ENCODE data around the gene CLDN8.

The CLDN8 gene

DNA sequence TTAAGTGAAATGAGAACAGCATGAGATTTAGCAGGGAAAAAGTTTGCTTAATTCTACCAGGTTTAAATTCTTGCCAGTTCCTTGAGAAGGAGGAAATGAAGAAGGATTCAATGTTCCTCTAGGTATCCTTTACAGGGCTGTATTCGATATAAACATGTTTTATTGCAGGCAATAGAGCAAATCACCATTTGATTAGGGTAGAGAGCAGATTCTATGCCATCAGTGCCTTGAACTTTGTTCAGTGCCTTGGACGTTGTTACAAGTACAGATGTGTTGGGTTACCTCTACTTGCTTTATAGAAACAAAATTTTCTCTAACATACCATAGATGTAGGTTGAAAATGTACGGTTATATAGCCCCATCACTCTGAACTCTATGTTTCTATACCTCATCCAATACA is 18.2 kb upstream of the CLDN8 start:
- Histone ChIP-seq H3K36me3 (ENCODE audit: insufficient read depth, low read length) (no peaks in the 10 kb centered on the region), H3K4me1 (ENCODE audit: insufficient read depth, low read length) (no peaks in the 10 kb centered on the region), H3K4me3 (ENCODE audit: low read depth in 1 of 2, low read length in 2 of 2) (no peak overlapping the region), H3K27me3 (ENCODE audit: control insufficient read depth in 1 of 2, insufficient read depth in 2 of 2, low read length in 2 of 2) (no peaks in the 10 kb centered on the region), H3K9me3 (ENCODE audit: low read length) (no peaks in the 10 kb centered on the region), H3K9ac (ENCODE audit: low read length) (no peak overlapping the region), H3K27ac (ENCODE audit: low read depth, low read length) (no peak overlapping the region)

GRCh38 chr21:30233228-30234020 is 17.5 kb upstream of the CLDN8 start:
- Histone ChIP-seq H3K9me3 (ENCODE audit: low read length) (no peaks in the 10 kb centered on the region), H3K27ac (ENCODE audit: low read depth, low read length) (no peak overlapping the region), H3K36me3 (ENCODE audit: insufficient read depth, low read length) (no peaks in the 10 kb centered on the region), H3K27me3 (ENCODE audit: control insufficient read depth in 1 of 2, insufficient read depth in 2 of 2, low read length in 2 of 2) (no peaks in the 10 kb centered on the region), H3K9ac (ENCODE audit: low read length) (no peak overlapping the region), H3K4me3 (ENCODE audit: low read depth in 1 of 2, low read length in 2 of 2) (no peak overlapping the region), H3K4me1 (ENCODE audit: insufficient read depth, low read length) (no peaks in the 10 kb centered on the region)

GRCh38 chr21:30232011-30232410 is 16.1 kb upstream of the CLDN8 start:
- no peaks in the 10 kb centered on the region for H3K27me3 ChIP-seq (ENCODE audit: control insufficient read depth in 1 of 2, insufficient read depth in 2 of 2, low read length in 2 of 2)
- no peak overlapping the region for H3K27ac ChIP-seq (ENCODE audit: low read depth, low read length)
- H3K9me3 ChIP-seq (ENCODE audit: low read length), result no peaks in the 10 kb centered on the region
- H3K4me1 ChIP-seq (ENCODE audit: insufficient read depth, low read length), result peaks cover 9% of the 10 kb centered on the region
- H3K4me3 ChIP-seq (ENCODE audit: low read depth in 1 of 2, low read length in 2 of 2), result no peak overlapping the region
- H3K9ac ChIP-seq (ENCODE audit: low read length), result no peak overlapping the region
- H3K36me3 ChIP-seq (ENCODE audit: insufficient read depth, low read length), result no peaks in the 10 kb centered on the region

GRCh38 chr21:30227633-30228404 is 11.9 kb upstream of the CLDN8 start:
- no peaks in the 10 kb centered on the region for H3K9me3 ChIP-seq (ENCODE audit: low read length)
- peaks cover 13% of the 10 kb centered on the region for H3K4me1 ChIP-seq (ENCODE audit: insufficient read depth, low read length)
- H3K36me3 ChIP-seq (ENCODE audit: insufficient read depth, low read length), result no peaks in the 10 kb centered on the region
- no peak overlapping the region for H3K9ac ChIP-seq (ENCODE audit: low read length)
- no peak overlapping the region for H3K27ac ChIP-seq (ENCODE audit: low read depth, low read length)
- H3K27me3 ChIP-seq (ENCODE audit: control insufficient read depth in 1 of 2, insufficient read depth in 2 of 2, low read length in 2 of 2), result no peaks in the 10 kb centered on the region
- no peak overlapping the region for H3K4me3 ChIP-seq (ENCODE audit: low read depth in 1 of 2, low read length in 2 of 2)

DNA sequence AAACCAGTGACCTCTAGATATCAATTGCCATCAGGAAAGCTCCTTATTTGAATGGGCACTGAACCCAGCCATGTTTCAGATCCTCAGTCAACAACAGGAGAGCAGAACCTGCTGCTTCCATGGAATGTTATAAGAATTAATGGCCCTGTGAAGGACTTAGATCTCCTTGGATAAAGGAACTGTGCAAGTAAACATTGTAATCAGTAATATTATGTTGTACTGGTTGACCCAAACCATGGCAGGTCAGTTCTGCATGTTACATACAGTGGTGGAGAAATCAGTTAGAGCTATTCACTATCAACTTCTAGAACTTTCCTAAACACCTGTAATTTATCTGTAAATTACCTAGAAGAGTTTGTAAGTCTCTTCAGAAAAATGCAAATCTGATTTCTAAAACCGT is 11.2 kb upstream of the CLDN8 start:
- Histone ChIP-seq H3K36me3 (ENCODE audit: insufficient read depth, low read length) (no peaks in the 10 kb centered on the region), H3K4me1 (ENCODE audit: insufficient read depth, low read length) (peaks cover 13% of the 10 kb centered on the region), H3K27me3 (ENCODE audit: control insufficient read depth in 1 of 2, insufficient read depth in 2 of 2, low read length in 2 of 2) (no peaks in the 10 kb centered on the region), H3K4me3 (ENCODE audit: low read depth in 1 of 2, low read length in 2 of 2) (no peak overlapping the region), H3K9me3 (ENCODE audit: low read length) (no peaks in the 10 kb centered on the region), H3K27ac (ENCODE audit: low read depth, low read length) (no peak overlapping the region), H3K9ac (ENCODE audit: low read length) (no peak overlapping the region)

- Histone ChIP-seq H3K27ac (ENCODE audit: low read depth, low read length) (no peak overlapping the region), H3K9ac (ENCODE audit: low read length) (no peak overlapping the region), H3K27me3 (ENCODE audit: control insufficient read depth in 1 of 2, insufficient read depth in 2 of 2, low read length in 2 of 2) (no peaks in the 10 kb centered on the region), H3K9me3 (ENCODE audit: low read length) (no peaks in the 10 kb centered on the region), H3K4me3 (ENCODE audit: low read depth in 1 of 2, low read length in 2 of 2) (no peak overlapping the region), H3K4me1 (ENCODE audit: insufficient read depth, low read length) (peaks cover 13% of the 10 kb centered on the region), H3K36me3 (ENCODE audit: insufficient read depth, low read length) (no peaks in the 10 kb centered on the region)
These were observed 7.7 kb upstream of the CLDN8 start for GRCh38 chr21:30223596-30223995.

DNA sequence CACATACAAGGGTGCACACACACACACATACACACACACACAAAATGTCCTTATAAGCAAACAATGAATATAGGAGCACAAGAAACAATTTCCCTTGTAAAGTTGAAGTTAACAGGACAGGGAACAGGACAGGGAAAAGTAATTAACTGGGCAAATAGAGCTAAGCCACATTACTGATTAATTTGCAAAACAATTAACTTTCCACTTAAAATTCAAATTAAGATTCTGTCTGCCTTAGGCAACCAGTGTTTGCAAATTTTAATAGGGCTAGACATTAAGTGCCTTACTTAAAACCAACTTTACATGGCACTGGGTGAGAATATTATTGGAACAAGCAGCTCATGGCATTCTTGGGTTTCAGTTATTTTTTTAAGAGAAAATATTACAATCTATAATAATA is 6.8 kb upstream of the CLDN8 start:
- Histone ChIP-seq H3K9ac (ENCODE audit: low read length) (no peak overlapping the region), H3K9me3 (ENCODE audit: low read length) (no peaks in the 10 kb centered on the region), H3K27me3 (ENCODE audit: control insufficient read depth in 1 of 2, insufficient read depth in 2 of 2, low read length in 2 of 2) (no peaks in the 10 kb centered on the region), H3K4me1 (ENCODE audit: insufficient read depth, low read length) (peaks cover 8% of the 10 kb centered on the region), H3K4me3 (ENCODE audit: low read depth in 1 of 2, low read length in 2 of 2) (no peak overlapping the region), H3K27ac (ENCODE audit: low read depth, low read length) (no peak overlapping the region), H3K36me3 (ENCODE audit: insufficient read depth, low read length) (no peaks in the 10 kb centered on the region)

GRCh38 chr21:30211071-30211470 is 4.8 kb downstream of the CLDN8 start:
- no peak overlapping the region for H3K9ac ChIP-seq (ENCODE audit: low read length)
- H3K9me3 ChIP-seq (ENCODE audit: low read length), result no peaks in the 10 kb centered on the region
- no peaks in the 10 kb centered on the region for H3K36me3 ChIP-seq (ENCODE audit: insufficient read depth, low read length)
- no peaks in the 10 kb centered on the region for H3K27me3 ChIP-seq (ENCODE audit: control insufficient read depth in 1 of 2, insufficient read depth in 2 of 2, low read length in 2 of 2)
- H3K4me1 ChIP-seq (ENCODE audit: insufficient read depth, low read length), result no peaks in the 10 kb centered on the region
- H3K4me3 ChIP-seq (ENCODE audit: low read depth in 1 of 2, low read length in 2 of 2), result no peak overlapping the region
- H3K27ac ChIP-seq (ENCODE audit: low read depth, low read length), result no peak overlapping the region

DNA sequence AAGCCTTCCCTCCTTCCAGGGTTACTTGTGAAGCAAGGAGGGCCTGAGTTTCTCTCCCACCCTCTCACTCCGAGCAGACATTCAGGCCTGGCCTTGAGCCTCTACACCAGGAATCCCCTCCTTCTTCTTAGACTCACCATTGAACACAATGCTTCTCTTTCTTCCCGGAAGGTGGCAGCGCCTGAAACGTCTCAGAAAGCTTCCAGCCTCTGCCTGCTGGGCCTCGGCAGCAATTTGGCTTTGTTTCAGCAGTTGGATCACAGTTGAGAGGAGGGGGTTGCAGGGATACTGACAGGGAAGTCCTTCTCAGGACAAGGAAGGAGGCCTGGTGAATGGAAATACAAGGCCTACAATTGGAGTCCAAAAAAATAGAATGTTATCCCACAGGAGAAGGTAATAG is 6.3 kb downstream of the CLDN8 start:
- Histone ChIP-seq H3K4me1 (ENCODE audit: insufficient read depth, low read length) (no peaks in the 10 kb centered on the region), H3K27ac (ENCODE audit: low read depth, low read length) (no peak overlapping the region), H3K36me3 (ENCODE audit: insufficient read depth, low read length) (no peaks in the 10 kb centered on the region), H3K27me3 (ENCODE audit: control insufficient read depth in 1 of 2, insufficient read depth in 2 of 2, low read length in 2 of 2) (no peaks in the 10 kb centered on the region), H3K9ac (ENCODE audit: low read length) (no peak overlapping the region), H3K4me3 (ENCODE audit: low read depth in 1 of 2, low read length in 2 of 2) (no peak overlapping the region), H3K9me3 (ENCODE audit: low read length) (no peaks in the 10 kb centered on the region)

DNA sequence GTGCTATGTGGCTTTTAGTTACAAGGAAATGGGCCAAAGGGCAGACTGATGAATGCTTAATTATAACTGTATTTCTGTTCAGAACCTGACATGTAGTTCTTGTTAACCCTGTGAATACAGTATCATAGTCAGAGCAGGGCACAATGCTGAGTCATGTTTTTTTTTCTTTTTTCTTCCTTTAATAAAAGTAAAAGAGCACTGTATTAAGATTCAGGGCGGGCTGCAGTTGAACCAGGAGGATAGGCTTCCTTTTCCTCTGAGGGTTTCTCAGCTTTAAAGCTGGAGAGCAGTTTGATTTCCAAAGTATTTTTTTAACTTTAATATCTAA is 8.7 kb downstream of the CLDN8 start:
- H3K36me3 ChIP-seq (ENCODE audit: insufficient read depth, low read length), result no peaks in the 10 kb centered on the region

GRCh38 chr21:30206551-30207251 is 9.2 kb downstream of the CLDN8 start:
- Histone ChIP-seq H3K9ac (ENCODE audit: low read length) (no peak overlapping the region), H3K27ac (ENCODE audit: low read depth, low read length) (no peak overlapping the region), H3K36me3 (ENCODE audit: insufficient read depth, low read length) (no peaks in the 10 kb centered on the region), H3K4me1 (ENCODE audit: insufficient read depth, low read length) (no peaks in the 10 kb centered on the region), H3K9me3 (ENCODE audit: low read length) (no peaks in the 10 kb centered on the region), H3K4me3 (ENCODE audit: low read depth in 1 of 2, low read length in 2 of 2) (no peak overlapping the region), H3K27me3 (ENCODE audit: control insufficient read depth in 1 of 2, insufficient read depth in 2 of 2, low read length in 2 of 2) (no peaks in the 10 kb centered on the region)

More for the DNA sequence above, 8.7 kb downstream of the CLDN8 start:
- H3K4me3 ChIP-seq (ENCODE audit: low read depth in 1 of 2, low read length in 2 of 2), result no peak overlapping the region
- no peaks in the 10 kb centered on the region for H3K27me3 ChIP-seq (ENCODE audit: control insufficient read depth in 1 of 2, insufficient read depth in 2 of 2, low read length in 2 of 2)
- H3K9me3 ChIP-seq (ENCODE audit: low read length), result no peaks in the 10 kb centered on the region
- H3K4me1 ChIP-seq (ENCODE audit: insufficient read depth, low read length), result no peaks in the 10 kb centered on the region
- no peak overlapping the region for H3K9ac ChIP-seq (ENCODE audit: low read length)
- H3K27ac ChIP-seq (ENCODE audit: low read depth, low read length), result no peak overlapping the region
